ENCODE measurements around the gene ISOC2. TPM values are rescaled to one million over a fixed set of nuclear protein-coding genes. Genes with fewer than 3 reads are reported as not detected.

Gene ISOC2
- total and polyA plus RNA-seq, 9 of the 15 experiments (the other 6 are each of a cell fraction or from before 2014, with no cell fraction given) = 1.2 to 229 (median 58.3) TPM

GRCh38 chr19:55440411-55441105 lies 20.9 kb downstream of the ISOC2 start (continued):
- TF ChIP-seq NR0B1 (IDR thresholded peaks at IDR 0.05; ENCODE audit: partially characterized antibody) = no peak
- TF ChIP-seq SOX6 (IDR thresholded peaks at IDR 0.05) = no peak
- TF ChIP-seq TAF1 (IDR thresholded peaks at IDR 0.05; ENCODE audit: control insufficient read depth, extremely low read depth, insufficient read depth, low read length, severe bottlenecking) = peak; percentile 77
- no peak for TF ChIP-seq PTBP1 (IDR thresholded peaks at IDR 0.05; ENCODE audit: low read depth, low read length)
- no peak for TF ChIP-seq PHF20 (IDR thresholded peaks at IDR 0.05; ENCODE audit: partially characterized antibody)
- TF ChIP-seq PHF8 (IDR thresholded peaks at IDR 0.05; ENCODE audit: borderline replicate concordance, low read length) = peak; percentile 51; the same call in 1 of the 2 replicates
- TF ChIP-seq MITF (IDR thresholded peaks at IDR 0.05) = no peak
- no peak for TF ChIP-seq ZNF445 (CRISPR knock-in tag; IDR thresholded peaks at IDR 0.05; ENCODE audit: low read depth)
- no peak for TF ChIP-seq KLF13 (tag; IDR thresholded peaks at IDR 0.05; ENCODE audit: borderline replicate concordance, low read depth)
- TF ChIP-seq POU5F1 (IDR thresholded peaks at IDR 0.05; ENCODE audit: borderline replicate concordance, low read depth, low read length, partially characterized antibody) = no peak
